Measurements from ENCODE around the gene PTPRM.

The PTPRM gene

DNA sequence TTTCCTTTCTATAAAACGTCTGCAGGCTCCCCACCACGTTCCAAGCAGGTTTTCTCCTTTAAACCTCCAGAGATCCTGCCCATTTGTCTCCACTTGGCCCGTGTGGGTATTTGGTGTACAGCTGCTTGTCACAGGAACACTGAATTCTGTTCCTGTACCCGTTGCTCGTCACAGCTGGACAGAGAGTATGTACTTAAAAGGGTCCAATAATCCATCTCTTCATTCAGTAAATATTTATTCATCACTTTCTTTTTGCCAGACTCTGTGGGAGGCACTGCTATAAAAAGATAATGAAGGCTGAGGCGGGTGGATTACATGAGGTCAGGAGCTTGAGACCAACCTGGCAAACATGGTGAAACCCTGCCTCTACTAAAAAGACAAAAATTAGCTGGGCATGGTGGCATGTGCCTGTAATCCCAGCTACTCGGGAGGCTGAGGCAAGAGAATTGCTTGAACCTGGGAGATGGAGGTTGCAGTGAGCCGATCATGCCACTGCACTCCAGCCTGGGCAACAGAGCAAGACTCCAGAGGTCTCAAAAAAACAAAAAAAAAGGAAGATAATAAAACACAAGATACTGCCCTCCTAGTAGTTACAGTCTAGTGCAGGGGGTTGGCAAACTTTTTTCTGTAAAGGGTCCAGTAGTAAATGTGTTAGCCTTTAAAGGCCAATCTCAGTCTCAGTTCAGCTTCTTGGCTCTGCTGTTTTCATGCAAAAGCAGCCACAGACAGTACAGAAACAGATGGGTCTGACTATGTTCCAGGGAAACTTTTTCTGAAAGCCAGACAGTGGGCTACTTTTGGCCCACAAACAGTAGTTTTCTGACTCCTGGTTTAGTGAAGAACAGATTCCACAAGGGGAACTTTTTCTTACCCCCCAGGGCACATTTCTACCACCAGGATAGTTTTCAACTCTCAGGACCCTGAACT is 732.2 kb downstream of the PTPRM start:
- no peak for DNase-seq

DNA sequence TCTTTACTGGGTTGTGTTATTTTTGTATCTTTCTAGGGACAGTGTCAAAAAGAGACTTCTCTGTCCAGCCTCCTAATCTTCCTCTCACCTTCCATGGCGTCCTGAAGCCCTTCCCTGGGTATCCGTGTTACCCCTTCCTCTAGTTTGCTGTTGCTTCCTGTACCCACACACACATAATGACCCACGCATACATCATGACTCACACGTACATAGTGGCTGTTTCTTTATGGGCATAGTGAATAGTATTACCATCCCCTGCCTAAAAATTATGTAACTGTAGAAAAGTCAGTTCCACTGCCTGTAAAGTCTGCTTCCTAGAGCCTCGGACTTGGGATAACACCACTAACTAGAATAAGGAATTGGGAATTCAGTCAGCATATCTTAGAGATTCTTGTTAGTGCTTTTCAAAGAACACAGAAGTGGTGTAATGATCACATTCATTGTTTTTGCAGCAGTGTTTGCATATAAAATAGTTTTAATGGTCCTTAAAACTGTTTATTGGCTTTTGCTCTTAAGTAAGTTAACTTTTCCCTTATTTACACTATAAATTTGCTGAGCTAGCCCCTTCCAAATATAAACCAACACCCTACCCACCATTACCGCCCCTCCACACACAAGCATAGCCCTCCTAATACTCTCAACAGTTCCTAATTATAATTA is 733.8 kb downstream of the PTPRM start:
- DNase-seq = no peak

DNA sequence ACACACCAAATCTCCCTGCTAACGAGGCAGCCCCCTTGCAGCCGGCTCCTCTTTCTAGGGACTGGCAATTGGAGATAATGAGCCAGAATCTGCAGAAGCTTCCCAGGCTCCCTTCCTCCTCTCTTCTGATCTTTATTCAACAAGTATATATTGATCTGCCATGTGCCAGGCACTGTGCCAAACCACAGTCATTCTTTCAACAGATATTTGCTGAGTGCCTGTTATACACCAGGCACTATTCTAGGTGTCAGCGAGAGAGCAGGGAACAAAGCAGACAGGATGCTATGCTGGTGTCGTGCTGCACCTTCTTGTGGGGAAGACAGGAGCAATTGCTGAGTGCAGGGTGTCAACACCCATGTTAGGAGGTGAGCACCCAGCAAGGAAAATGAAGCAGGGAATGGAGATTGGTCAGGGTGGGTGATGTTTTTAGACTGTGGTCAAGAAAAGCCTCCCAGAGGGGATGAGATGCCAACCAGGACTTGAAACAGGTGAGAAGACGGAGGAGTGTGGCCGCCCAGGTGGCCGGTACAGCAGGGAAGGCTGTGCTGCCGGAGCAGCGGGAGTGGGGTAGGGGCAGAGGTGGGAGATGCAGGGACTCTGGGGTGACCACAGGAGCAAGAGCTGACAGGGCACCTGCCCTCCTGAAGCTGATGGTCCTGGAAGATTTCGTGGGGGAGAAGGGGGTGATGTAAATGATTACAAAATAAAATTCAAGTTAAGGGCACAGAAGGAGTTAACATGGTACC is 734.5 kb downstream of the PTPRM start:
- no peak for DNase-seq

DNA sequence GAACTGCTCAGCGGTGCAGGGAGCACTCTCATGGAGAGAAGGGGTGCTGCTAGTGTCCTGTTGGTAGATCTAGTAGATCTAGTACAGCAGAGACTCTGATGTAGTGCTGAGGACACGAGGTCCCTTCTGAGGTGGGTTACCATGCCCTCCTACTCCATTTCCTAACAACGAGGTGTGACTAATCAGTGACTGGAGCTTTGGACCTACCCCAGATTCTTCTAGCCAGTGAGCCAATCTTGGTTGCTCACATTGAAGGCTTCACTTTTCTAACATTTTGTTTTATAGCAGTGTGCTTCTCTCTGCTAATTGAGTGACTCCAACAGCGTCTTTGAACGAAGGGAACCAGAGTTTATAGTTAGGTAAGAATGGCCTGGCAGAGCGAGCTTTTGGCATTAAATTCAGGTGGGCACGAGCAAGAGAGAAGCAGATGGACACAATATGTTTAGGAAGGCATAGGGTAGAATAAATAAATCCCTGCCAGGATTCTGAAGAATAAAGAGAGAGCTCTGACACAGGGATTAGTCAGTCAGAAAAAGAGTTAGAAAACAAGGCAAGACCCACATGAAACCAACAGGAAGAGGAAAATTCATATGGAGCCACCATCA is 736.1 kb downstream of the PTPRM start:
- DNase-seq = no peak

DNA sequence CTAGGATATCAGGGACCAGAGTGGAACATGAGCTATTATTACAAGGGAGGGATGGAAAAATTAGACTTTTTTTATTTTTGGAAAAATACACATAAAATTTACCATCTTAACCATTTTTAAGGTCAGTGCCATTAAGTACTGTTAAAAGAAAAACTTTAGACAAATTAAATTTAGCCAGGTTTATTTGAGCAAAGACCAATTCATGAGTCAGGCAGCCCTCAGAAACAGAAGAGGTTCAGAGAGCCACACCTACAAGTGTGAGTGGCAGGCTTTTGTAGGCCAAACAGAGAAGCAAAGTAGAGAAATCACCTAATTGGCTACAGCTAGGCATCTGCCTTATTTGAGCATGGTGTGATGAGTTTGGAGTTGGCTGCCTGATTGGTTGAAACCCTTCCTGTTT is 740.8 kb downstream of the PTPRM start:
- DNase-seq = no peak

DNA sequence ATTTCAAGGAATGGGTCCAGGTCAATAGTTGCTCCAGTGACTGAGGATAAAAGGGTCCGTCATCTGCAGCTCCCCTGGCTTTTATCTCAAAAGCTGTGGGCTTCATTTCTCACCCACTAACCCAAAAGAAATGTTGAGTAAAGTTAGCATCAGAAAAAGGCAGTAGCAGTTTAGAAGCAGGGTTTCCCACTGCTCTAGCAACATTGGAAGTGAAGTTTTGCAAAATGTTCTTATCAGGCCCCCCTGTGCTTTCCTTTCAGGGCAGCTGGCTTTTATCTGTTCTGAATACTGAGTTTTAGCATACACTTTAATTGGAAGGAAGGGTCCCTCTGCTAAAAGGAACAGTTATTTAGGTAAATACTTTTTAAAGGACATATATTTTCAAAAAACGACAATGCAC is 745.9 kb downstream of the PTPRM start:
- no peak for DNase-seq

DNA sequence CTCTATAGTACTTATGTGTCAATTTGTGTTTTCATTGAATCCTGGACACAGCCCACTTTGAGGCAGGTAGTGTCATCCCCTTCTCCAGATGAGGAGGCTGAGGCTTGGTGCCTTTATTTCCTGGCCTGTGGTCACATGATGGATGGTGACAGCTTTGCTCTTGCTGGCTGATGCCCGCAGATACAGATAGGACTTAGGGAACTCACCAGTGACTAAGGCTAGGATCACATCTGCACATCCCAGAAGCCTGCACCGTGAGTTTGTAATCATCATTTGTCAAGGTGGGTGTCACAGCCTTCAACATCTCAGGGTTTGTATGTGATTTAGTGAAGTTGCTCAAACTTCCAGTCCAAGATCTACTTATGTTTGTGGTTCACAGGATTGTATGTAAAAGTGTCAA is 747.0 kb downstream of the PTPRM start:
- no peak for DNase-seq

DNA sequence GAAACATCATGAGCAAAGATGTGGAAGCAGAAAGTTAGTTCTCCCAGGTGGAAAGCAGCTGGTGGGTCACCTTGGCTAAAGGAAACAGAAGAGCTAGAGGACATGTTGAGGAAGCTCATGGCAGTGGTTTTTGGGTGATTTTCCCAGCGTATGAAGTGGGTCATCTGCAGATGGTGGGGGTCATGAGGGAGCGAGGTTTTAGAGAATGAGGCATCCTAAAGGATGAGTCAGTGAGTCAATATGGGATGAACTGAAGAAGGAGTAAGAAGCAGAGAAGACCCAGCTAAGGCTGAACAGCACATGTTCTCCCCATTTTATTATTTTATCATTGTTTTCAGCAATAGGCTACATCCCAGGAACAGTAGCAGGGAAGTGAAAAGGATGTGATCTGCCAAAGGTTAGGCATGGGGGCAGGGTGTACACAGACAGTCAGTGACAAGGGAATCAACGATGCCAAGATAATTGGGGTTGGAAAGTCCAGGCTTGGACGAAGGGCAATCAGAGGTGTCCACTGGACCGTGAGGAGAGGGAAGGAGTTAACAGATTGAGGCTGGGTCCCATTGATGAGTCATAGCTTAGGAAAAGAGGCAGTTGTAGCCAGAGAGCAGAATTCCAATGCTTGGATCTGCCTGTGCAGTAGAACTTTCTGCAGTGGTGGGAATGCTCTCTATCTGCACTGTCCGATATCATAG is 752.8 kb downstream of the PTPRM start:
- no peak for DNase-seq

DNA sequence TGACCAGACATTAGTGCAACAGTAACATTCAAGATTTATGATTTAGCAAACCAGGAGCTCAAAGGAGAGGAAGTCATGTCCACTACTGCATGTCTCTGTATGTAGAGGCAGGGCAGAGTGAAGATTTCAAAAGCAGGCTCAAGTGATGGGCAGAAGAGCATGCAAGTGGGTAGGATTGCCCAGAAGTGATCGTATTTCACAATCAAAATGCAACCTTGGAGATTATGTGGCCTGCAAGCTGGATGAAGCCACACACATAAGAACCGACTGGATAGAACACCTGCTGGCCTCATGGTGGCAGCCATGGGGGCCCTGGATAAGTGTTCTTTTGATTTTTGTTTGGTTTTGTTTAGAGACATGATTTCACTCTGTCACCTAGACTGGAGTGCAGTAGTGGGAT is 755.4 kb downstream of the PTPRM start:
- no peak for DNase-seq

DNA sequence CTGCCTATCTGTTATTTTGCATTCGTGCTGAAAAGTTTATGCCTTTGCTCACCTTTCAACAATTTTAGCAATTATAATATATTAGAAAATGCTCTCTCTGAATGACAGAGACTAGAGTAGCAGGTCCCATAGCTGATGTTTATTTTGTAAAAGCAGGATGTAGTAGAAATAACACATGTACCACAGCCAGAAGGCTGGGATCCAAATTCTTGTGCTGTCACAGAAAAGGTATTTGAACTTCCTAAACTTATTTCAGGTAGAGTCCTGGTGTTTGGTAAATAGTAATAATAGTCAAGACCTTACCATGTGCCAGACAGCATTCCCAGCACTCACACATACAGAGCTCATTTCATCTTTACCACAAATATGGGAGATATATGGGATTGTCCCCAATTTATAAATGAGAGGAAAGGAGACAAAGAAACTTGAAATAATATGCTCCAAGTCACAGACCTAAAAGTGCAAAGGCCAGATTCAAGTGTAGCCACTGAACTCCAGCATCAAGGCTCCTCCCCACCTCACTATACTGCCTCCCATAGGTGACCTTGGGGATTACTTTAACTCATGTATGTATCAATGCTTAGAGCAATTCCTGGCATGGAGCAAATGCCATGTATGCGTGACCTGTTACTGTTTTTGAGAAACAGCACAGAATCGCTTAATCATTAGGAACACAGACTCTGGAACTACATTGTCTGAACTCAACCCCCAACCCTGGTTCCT is 757.4 kb downstream of the PTPRM start:
- DNase-seq = no peak

DNA sequence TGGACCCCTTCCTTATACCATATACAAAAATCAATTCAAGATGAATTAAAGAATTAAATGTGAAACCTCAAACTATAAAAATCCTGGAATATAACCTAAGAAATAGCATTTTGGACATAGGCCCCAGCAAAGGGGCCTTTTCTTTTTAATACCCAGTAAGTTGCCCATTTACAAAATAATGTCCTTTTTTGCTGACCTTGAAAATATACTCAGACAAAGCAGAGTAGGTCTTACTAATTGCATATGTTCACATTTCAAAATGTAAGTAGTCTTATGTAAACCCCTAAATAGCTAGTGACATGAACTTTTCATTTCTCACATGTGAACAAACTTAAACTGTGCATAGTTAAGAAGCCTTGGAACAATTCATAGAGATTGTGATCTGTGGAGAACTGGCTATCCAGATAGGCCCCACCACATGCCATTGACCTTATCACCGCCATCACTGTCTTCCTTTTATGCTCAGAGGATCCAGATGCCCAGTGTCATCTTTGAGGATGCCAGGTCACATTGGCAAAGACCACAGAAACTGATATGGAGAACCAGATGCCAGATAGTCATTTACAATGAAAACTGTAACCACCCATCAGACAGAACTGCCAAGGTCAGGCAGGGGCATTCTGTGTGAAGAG is 759.8 kb downstream of the PTPRM start:
- DNase-seq = no peak

DNA sequence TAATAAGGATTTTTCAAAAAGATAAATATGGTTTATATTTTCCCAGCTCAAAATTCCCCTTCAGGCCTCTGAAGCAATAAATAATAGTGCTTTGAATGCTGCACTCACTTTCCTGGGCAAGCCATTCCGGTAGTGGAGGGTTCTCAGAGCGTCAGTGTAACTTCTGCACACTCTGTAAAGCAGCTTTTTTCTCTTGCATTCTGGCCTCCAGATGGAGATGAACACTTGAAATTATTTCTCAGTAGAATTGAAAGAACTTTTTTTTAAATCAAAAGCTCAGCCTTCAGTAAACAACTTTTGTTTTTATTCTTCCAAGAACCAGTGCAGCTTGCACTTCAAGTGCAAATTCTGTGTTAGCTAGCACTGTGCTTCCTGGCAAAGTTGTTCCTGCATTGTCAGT is 761.0 kb downstream of the PTPRM start:
- no peak for DNase-seq

DNA sequence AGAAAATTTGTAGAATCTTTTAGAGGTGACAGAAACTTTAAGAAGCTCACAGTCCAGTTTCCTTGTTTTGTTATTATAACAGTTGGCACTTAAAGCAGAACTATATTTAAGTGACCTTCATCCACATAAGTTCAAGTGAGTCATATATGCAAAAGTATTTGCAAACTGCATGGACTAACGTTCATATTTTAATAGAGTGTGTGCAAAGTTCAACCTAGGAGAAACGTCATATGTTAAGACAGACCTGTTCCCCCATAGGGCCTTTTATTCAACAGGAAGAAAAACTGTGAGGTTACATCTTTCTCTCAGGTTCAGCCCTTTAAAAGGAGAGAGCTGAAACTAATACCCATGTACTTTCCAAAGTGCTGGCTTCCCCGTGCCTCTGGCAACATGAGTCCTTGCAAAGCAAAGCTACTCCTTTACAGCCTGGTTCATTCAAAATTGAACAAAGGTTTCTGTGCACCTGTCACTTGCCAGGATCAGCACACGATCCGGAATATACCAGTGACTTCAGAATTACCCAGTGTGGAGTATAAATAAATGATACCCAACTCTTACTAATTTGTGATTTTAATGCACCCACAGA is 762.2 kb downstream of the PTPRM start:
- DNase-seq = no peak

DNA sequence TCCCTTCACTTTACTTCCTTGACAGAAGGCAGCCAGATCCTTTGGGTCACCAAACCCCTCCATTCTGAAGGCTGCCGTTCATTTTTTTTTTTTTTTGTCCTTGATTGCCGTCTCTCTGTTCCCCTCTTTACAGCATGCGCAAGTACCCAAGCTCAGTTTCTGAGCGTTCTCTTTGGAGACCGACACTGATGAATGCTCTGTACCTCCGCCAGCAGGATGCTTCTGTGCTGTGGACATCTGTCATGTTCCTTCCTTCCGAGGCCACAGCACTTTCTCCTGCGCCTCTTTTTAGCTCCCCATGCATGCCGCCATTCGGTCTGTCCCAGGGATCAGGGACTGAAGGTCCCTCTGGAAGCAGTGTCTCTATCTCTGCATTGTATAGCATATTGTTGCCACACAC is 763.5 kb downstream of the PTPRM start:
- no peak for DNase-seq

DNA sequence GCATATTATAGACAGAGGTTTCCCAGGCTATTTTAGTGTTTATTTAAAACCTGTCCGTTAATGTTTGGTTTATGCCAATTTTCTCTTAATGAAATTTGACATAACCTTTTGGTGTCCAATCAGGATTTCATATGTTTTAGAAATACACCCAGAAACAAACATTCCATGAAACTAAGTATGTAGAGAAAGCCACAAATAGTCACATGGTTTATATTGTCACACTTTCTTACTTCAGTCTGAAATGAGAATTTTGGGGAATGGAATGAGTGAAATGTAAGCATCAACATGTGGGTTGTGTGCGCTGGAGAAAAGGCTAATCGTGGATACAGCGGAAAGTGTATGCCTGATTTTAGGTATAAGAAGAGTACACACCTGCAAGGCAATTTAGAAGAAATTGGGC is 765.2 kb downstream of the PTPRM start:
- DNase-seq = no peak

DNA sequence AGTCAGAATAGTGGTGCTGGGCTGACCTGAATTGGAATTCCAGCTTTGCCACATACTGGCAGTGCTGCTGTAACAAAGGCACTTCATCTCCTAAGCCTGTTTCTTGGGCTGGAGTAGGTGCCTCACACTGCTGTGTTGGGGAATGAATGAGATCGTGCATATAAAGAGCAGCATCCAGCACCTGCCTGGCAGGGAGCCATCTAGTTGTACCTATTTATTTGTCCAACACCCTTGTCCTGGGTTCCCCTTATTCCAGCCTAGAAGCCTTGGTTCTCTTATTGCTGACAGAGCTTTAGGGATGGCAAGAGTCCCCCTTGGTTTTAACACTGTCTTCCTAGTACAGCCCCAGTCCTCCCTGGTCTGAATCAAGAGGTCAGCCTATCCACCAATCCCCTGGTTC is 766.8 kb downstream of the PTPRM start:
- DNase-seq = no peak

DNA sequence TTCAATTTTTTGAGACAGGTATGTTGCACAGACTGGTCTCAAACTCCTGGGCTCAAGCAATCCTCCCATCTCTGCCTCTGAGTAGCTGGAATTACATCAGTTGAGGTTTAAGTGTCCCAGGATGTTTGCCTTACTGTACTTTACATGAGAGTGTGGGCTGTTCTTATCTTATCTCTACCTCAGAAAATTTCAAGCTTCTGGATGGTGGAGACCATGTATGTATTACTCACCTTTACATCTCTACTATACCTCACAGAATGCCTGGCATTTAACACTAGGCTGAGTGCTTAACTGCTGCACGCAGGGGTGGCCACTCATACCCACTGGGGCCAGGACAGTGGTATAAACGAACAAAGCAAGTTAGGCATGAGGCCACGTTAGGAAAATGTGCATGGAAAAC is 770.1 kb downstream of the PTPRM start:
- DNase-seq = no peak

DNA sequence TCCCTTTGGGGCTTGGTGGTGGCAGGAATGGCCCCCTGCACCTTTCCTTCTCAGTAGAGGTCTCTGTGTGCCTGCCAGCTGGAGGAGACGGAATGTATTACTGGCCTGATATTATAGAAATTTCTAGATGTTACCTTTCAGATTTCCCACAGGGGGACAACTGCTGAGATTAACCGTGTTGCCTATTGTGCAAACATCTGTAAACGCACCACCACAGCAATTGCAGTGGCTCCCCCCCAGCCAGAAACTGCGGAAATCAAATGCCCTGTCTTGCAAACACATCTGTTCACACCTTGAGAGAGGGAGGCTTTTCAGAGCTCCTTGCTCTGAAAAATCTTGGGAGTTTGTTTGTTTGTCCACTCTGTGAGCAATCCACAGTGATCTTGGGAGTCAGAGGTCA is 772.1 kb downstream of the PTPRM start:
- DNase-seq = no peak

DNA sequence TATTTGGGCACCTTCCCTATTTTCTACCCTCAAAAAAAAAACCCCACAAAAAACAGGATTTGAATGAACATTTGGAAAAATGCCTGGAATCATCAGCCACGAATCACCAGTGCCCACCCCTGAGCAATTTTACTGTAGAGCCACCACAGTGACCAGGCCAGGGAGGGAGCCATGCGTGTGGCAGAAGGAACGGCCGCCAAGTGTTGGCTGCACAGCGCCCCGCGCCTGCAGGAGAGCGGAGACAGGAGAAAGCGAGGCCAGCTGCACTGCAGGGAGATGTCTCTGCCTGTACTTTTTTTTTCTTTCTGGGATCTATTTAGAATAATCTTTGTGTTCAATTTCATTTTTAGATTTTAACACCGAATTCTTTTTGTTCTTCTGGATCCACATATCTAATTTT is 772.8 kb downstream of the PTPRM start:
- no peak for DNase-seq

DNA sequence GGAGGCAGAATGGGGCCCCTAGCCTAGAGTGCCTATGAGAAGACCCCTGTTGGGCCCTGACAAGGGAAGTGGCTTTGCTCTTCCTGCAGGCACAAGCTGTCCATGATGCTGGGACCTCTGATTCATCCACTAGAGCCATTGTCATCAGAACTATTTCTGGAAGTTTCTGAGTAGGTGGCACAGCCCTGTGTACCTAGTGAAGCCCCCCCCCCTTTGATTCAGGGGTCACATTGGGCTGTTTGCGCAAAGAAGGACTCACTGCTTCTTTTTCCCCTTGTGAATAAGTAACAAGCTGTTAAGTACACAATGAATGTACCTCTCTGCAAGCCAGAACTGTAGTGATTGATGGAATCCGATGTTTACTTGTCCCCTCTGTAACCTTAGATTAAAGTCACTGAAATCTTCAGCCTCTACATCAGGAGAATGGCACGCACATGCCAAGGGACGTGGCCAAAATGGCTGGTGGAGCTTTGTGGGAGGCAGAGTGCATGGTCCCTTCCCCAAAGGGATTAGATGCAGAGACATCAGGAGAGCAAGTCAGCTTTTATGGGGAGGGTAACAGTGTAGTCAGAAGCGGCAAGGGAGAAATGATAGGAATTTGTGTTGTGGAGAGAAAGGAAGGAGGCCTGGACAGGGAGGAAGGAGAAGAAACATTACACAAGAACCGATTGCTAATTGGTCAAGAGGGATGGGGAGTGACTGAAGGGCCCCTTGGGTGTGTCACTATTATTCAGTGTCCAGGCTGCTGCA is 774.5 kb downstream of the PTPRM start:
- no peak for DNase-seq

All from activated CD8-positive, alpha-beta memory T cell treated with anti-CD3 and anti-CD28 coated beads, Interleukin-2, amount 50 U/mL, for 4 hours (primary cell).